ENCODE results near the gene EVPL. TPM values are rescaled to one million over a fixed set of nuclear protein-coding genes. Genes with fewer than 3 reads are reported as not detected.

EVPL gene
- total and polyA plus RNA-seq, 2 of the 13 experiments (the other 11 are each of a cell fraction or from before 2014, with no cell fraction given) = 2.1 to 8.2 TPM

GRCh38 chr17:75995385-75995925 is 31.7 kb downstream of the EVPL start:
- ATAC-seq (no peak), FAIRE-seq (peak; percentile 84), DNase-seq (ENCODE audit: low spot score) (peak; percentile 62)
- POLR2A ChIA-PET = interaction anchor here (1.3 to 14.3 kb wide), 6 partner anchors 8 to 123 kb away, joined by 4 to 481 read pairs (median 8); partner anchors contain the start of genes ACOX1, MRPL38, TEN1 and TRIM47
- no TSS peak for BruUV-seq (replicated peaks)
- CTCF ChIA-PET (ENCODE audit: low intra/inter-chr PET ratio, low total read pairs) = no interaction called here
- WGBS (ENCODE audit: low lambda C conversion rate) = 74% methylated on average over 5 of the region's 7 CpGs
- H2AFZ ChIP-seq (ENCODE audit: low read length) = no peak overlapping the region
- no peaks in the 10 kb centered on the region for H4K20me1 ChIP-seq (ENCODE audit: insufficient read depth, low read length)
- peak overlapping the region; percentile 2; the same call in 1 of the 2 replicates for H3K4me2 ChIP-seq (ENCODE audit: low read depth, low read length)
- no peaks in the 10 kb centered on the region for H3K27me3 ChIP-seq (ENCODE audit: control insufficient read depth in 1 of 2, insufficient read depth in 2 of 2, low read length in 2 of 2)
- intact Hi-C loops (cut with micrococcal nuclease; ENCODE audit: unreplicated experiment) = loop anchor here (5.0 kb wide), 1 partner anchor 53 kb away; the partner anchor contains the start of gene FBF1
- no peak overlapping the region for H3K9ac ChIP-seq (ENCODE audit: insufficient read depth, low read depth, low read length)
- no peak overlapping the region for H3K4me3 ChIP-seq (replicated peaks in 1 of 3; ENCODE audit: insufficient read depth in 1 of 3, low read depth in 2 of 3, low read length in 3 of 3)
- H3K9me3 ChIP-seq (ENCODE audit: low read length) = no peaks in the 10 kb centered on the region
- H3K79me2 ChIP-seq (ENCODE audit: insufficient read depth, low read length) = no peaks in the 10 kb centered on the region
- peak overlapping the region; percentile 94 for H3K27ac ChIP-seq (ENCODE audit: extremely low read length, insufficient read depth, low read length)
- peaks cover 5 to 12% of the 10 kb centered on the region in 2 experiments for H3K36me3 ChIP-seq (replicated peaks in 1 of 2; ENCODE audit: control insufficient read depth in 1 of 2, insufficient read depth in 2 of 2, low read length in 2 of 2)
- in situ Hi-C loops (cut with HindIII; ENCODE audit: extremely low pct_ligation_motif_present, low pct_unique_long_range_greater_than_20kb) = no loop called here
- peaks cover 76% of the 10 kb centered on the region for H3K4me1 ChIP-seq (ENCODE audit: insufficient read depth, low read length)
- TF ChIP-seq CREM (IDR thresholded peaks at IDR 0.05) (no peak), CREM (CRISPR knock-in tag; IDR thresholded peaks at IDR 0.05) (no peak), RFXAP (CRISPR knock-in tag; IDR thresholded peaks at IDR 0.05; ENCODE audit: borderline replicate concordance) (no peak), THRA (CRISPR knock-in tag; IDR thresholded peaks at IDR 0.05; ENCODE audit: borderline replicate concordance) (no peak), GATA4 (IDR thresholded peaks at IDR 0.05; ENCODE audit: borderline replicate concordance, low read depth) (no peak), HNRNPL (IDR thresholded peaks at IDR 0.05; ENCODE audit: low read depth, low read length) (peak; percentile 93), HDAC2 (CRISPR knock-in tag; IDR thresholded peaks at IDR 0.05) (0 out of 2 replicates have a peak, but pooled peaks have one; percentile 28), ATF7 (IDR thresholded peaks at IDR 0.05) (no peak), ATF7 (CRISPR knock-in tag; IDR thresholded peaks at IDR 0.05) (0 out of 2 replicates have a peak, but pooled peaks have one; percentile 18), SMC3 (IDR thresholded peaks at IDR 0.05; ENCODE audit: low read length) (no peak), NCOR1 (IDR thresholded peaks at IDR 0.05; ENCODE audit: borderline replicate concordance, low read length) (peak; percentile 42; the same call in 1 of the 2 replicates)
- TF ChIP-seq, protein P1, sequence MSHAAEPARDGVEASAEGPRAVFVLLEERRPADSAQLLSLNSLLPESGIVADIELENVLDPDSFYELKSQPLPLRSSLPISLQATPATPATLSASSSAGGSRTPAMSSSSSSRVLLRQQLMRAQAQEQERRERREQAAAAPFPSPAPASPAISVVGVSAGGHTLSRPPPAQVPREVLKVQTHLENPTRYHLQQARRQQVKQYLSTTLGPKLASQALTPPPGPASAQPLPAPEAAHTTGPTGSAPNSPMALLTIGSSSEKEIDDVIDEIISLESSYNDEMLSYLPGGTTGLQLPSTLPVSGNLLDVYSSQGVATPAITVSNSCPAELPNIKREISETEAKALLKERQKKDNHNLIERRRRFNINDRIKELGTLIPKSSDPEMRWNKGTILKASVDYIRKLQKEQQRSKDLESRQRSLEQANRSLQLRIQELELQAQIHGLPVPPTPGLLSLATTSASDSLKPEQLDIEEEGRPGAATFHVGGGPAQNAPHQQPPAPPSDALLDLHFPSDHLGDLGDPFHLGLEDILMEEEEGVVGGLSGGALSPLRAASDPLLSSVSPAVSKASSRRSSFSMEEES (CRISPR knock-in tag; IDR thresholded peaks at IDR 0.05) = no peak
- TF ChIP-seq, protein P2, sequence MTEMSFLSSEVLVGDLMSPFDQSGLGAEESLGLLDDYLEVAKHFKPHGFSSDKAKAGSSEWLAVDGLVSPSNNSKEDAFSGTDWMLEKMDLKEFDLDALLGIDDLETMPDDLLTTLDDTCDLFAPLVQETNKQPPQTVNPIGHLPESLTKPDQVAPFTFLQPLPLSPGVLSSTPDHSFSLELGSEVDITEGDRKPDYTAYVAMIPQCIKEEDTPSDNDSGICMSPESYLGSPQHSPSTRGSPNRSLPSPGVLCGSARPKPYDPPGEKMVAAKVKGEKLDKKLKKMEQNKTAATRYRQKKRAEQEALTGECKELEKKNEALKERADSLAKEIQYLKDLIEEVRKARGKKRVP (CRISPR knock-in tag; IDR thresholded peaks at IDR 0.05) = no peak

Data from HepG2 (cell line).